Mesendoderm (in vitro differentiated cells): Measurements from ENCODE around the gene TBK1.

Source experiments
- DNase-seq: peaks from one replicate; pipeline ENCODE4 v3.0.0; 2013
- H2AK5ac ChIP-seq: 2 replicates; pipeline ENCODE4 v1.6.1; 2013; ENCODE audit warnings: low read length, inconsistent platforms
- H2BK120ac ChIP-seq: 2 replicates; pipeline ENCODE4 v1.6.1; 2013; ENCODE audit warnings: low read depth, mild to moderate bottlenecking, low read length, moderate library complexity, mixed read lengths
- H2BK15ac ChIP-seq: replicated peaks from 2 replicates; pipeline ENCODE4 v1.6.1; 2013; ENCODE audit warnings: low read depth, mild to moderate bottlenecking, moderate library complexity
- H2BK5ac ChIP-seq: 2 replicates; pipeline ENCODE4 v1.6.1; 2013; ENCODE audit warnings: low read length, inconsistent platforms
- H3K18ac ChIP-seq: 2 replicates; pipeline ENCODE4 v1.6.1; 2013; ENCODE audit warnings: mild to moderate bottlenecking, low read length, mixed read lengths
- H3K23ac ChIP-seq: one replicate; pipeline ENCODE4 v1.6.1; 2013; ENCODE audit warnings: low read length
- H3K27ac ChIP-seq: 2 replicates; pipeline ENCODE4 v1.5.1; 2013; ENCODE audit warnings: low read depth, mild to moderate bottlenecking, inconsistent platforms, low read length, moderate library complexity
- H3K27me3 ChIP-seq: 2 replicates; pipeline ENCODE4 v1.6.1; 2013; ENCODE audit warnings: low read length, control low read depth, mild to moderate bottlenecking, inconsistent platforms; ENCODE audit not compliant: insufficient read depth, poor library complexity
- H3K36me3 ChIP-seq: 2 replicates; pipeline ENCODE4 v1.6.1; 2013; ENCODE audit warnings: low read length, inconsistent platforms; ENCODE audit not compliant: control insufficient read depth, insufficient read depth
- H3K4ac ChIP-seq: one replicate; pipeline ENCODE4 v1.6.1; 2013; ENCODE audit warnings: low read depth, mild to moderate bottlenecking, low read length, moderate library complexity
- H3K4me1 ChIP-seq: 2 replicates; pipeline ENCODE4 v1.6.1; 2013; ENCODE audit warnings: low read depth, low read length, inconsistent platforms; ENCODE audit not compliant: control insufficient read depth
- H3K4me2 ChIP-seq: 2 replicates; pipeline ENCODE4 v1.6.1; 2013; ENCODE audit warnings: low read length
- H3K4me3 ChIP-seq: 2 replicates; pipeline ENCODE4 v1.5.1; 2013; ENCODE audit warnings: mild to moderate bottlenecking, low read length
- H3K56ac ChIP-seq: one replicate; pipeline ENCODE4 v1.6.1; 2013; ENCODE audit warnings: low read length
- H3K79me1 ChIP-seq: 2 replicates; pipeline ENCODE4 v1.6.1; 2013; ENCODE audit warnings: low read length, inconsistent platforms
- H3K79me2 ChIP-seq: 2 replicates; pipeline ENCODE4 v1.6.1; 2013; ENCODE audit warnings: mild to moderate bottlenecking, low read length; ENCODE audit not compliant: control insufficient read depth, insufficient read depth
- H3K9ac ChIP-seq: 2 replicates; pipeline ENCODE4 v1.6.1; 2013; ENCODE audit warnings: low read length, inconsistent platforms
- H4K5ac ChIP-seq: one replicate; pipeline ENCODE4 v1.6.1; 2013; ENCODE audit warnings: low read length
- H4K8ac ChIP-seq: one replicate; pipeline ENCODE4 v1.6.1; 2013; ENCODE audit warnings: low read depth, mild to moderate bottlenecking, control low read depth, low read length, moderate library complexity
- WGBS: extraction: QIAGEN DNeasy Blood & Tissue Kit; methylation state at CpG from one replicate; pipeline ENCODE4 v1.1.7; 2013; ENCODE audit warnings: low lambda C conversion rate, missing lambda C conversion rate; ENCODE audit not compliant: insufficient coverage; ENCODE audit errors: extremely low coverage; 5-methylcytosine and 5-hydroxymethylcytosine counted together

The TBK1 gene

GRCh38 chr12:64461634-64462414 lies 9.9 kb downstream of the TBK1 start:
- no peak for DNase-seq
- Histone ChIP-seq H3K4me1 (peaks cover 3% of the 10 kb centered on the region), H2BK120ac (no peak overlapping the region), H3K4ac (no peak overlapping the region), H3K18ac (no peak overlapping the region), H3K4me2 (no peak overlapping the region), H2BK15ac (no peak overlapping the region), H3K23ac (no peak overlapping the region), H3K27me3 (no peaks in the 10 kb centered on the region), H2AK5ac (no peak overlapping the region), H3K36me3 (peaks cover 1% of the 10 kb centered on the region), H3K79me1 (peaks cover 7% of the 10 kb centered on the region), H2BK5ac (no peak overlapping the region), H3K4me3 (no peak overlapping the region), H4K8ac (no peak overlapping the region), H4K5ac (no peak overlapping the region), H3K9ac (no peak overlapping the region), H3K27ac (no peak overlapping the region), H3K79me2 (peaks cover 9% of the 10 kb centered on the region), H3K56ac (no peak overlapping the region)
- WGBS = no CpG with 5 or more reads among the region's 2 CpGs

- Histone ChIP-seq H3K27ac (no peak overlapping the region), H3K23ac (no peak overlapping the region), H3K4me2 (no peak overlapping the region), H3K4me3 (no peak overlapping the region), H3K27me3 (no peaks in the 10 kb centered on the region), H3K4me1 (no peaks in the 10 kb centered on the region), H3K9ac (no peak overlapping the region), H2BK5ac (no peak overlapping the region), H3K36me3 (peaks cover 2% of the 10 kb centered on the region), H3K79me2 (no peaks in the 10 kb centered on the region), H3K18ac (no peak overlapping the region), H4K8ac (no peak overlapping the region), H2BK120ac (no peak overlapping the region), H3K4ac (no peak overlapping the region), H2BK15ac (no peak overlapping the region), H3K56ac (no peak overlapping the region), H3K79me1 (peaks cover 2% of the 10 kb centered on the region), H2AK5ac (no peak overlapping the region), H4K5ac (no peak overlapping the region)
- DNase-seq = no peak
These were observed 14.3 kb downstream of the TBK1 start for GRCh38 chr12:64466178-64466577.

GRCh38 chr12:64468966-64469365 lies 17.0 kb downstream of the TBK1 start:
- H3K79me2 ChIP-seq = no peaks in the 10 kb centered on the region
- H3K18ac ChIP-seq = no peak overlapping the region
- H2BK15ac ChIP-seq = no peak overlapping the region
- H3K79me1 ChIP-seq = no peaks in the 10 kb centered on the region
- no peak overlapping the region for H3K4ac ChIP-seq
- H3K27ac ChIP-seq = no peak overlapping the region
- no peaks in the 10 kb centered on the region for H3K4me1 ChIP-seq
- no peak overlapping the region for H2AK5ac ChIP-seq
- no peak overlapping the region for H3K23ac ChIP-seq
- no peak overlapping the region for H4K5ac ChIP-seq
- peaks cover 2% of the 10 kb centered on the region for H3K36me3 ChIP-seq
- no peak overlapping the region for H3K4me3 ChIP-seq
- H3K9ac ChIP-seq = no peak overlapping the region
- H2BK5ac ChIP-seq = no peak overlapping the region
- WGBS = no CpG with 5 or more reads among the region's 5 CpGs
- no peak overlapping the region for H3K4me2 ChIP-seq
- H2BK120ac ChIP-seq = no peak overlapping the region
- no peak for DNase-seq
- H3K56ac ChIP-seq = no peak overlapping the region
- H3K27me3 ChIP-seq = no peaks in the 10 kb centered on the region
- no peak overlapping the region for H4K8ac ChIP-seq

DNA sequence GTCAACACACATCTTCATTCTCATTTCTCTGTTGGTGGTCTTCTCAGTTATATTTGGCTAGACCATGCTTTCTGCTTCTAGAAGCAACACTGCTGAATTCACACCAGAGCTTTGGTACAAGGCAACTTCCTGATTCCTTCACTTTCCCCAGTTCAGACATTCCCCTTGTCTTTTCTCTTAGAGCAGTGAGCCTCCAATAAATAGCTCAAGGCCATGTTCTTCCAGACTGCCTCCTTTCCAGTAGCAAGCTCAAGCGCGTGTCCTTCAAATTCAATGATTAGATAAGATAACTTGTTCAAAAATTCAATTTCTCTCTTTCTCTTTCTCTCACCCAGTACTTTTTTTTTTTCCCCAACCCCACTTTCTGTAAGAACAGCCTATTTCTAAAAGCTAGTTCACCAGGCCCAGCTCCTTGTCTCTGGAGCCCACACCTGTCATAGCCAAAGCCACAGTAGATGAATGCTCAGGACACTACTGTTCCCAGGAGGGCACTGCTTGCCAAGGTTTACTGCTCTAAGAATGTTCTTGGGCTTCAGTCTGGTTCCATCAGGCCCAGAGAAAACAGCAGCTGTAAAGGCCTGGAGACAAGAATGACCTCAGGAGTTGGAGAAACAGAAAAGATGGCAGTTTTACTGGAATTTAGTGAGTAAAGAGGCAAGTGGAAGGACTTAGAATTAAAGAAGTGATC lies 17.7 kb downstream of the TBK1 start:
- no peak overlapping the region for H3K9ac ChIP-seq
- no CpG with 5 or more reads among the region's 2 CpGs for WGBS
- H2BK5ac ChIP-seq = no peak overlapping the region
- H2BK120ac ChIP-seq = no peak overlapping the region
- no peak overlapping the region for H3K27ac ChIP-seq
- no peak overlapping the region for H3K56ac ChIP-seq
- no peak overlapping the region for H3K23ac ChIP-seq
- H2AK5ac ChIP-seq = no peak overlapping the region
- H3K79me1 ChIP-seq = no peaks in the 10 kb centered on the region
- no peak overlapping the region for H2BK15ac ChIP-seq
- H3K4me1 ChIP-seq = no peaks in the 10 kb centered on the region
- H4K5ac ChIP-seq = no peak overlapping the region
- H3K4me2 ChIP-seq = no peak overlapping the region
- H3K79me2 ChIP-seq = no peaks in the 10 kb centered on the region
- H3K27me3 ChIP-seq = no peaks in the 10 kb centered on the region
- H4K8ac ChIP-seq = no peak overlapping the region
- no peak overlapping the region for H3K4ac ChIP-seq
- H3K4me3 ChIP-seq = no peak overlapping the region
- H3K36me3 ChIP-seq = peaks cover 2% of the 10 kb centered on the region
- DNase-seq = no peak
- no peak overlapping the region for H3K18ac ChIP-seq

- no peak overlapping the region for H2BK120ac ChIP-seq
These were observed 18.6 kb downstream of the TBK1 start for GRCh38 chr12:64470495-64470894.

More at GRCh38 chr12:64470495-64470894, 18.6 kb downstream of the TBK1 start:
- H3K56ac ChIP-seq = no peak overlapping the region
- H3K9ac ChIP-seq = no peak overlapping the region
- H3K79me1 ChIP-seq = no peaks in the 10 kb centered on the region
- WGBS = no CpG with 5 or more reads among the region's 2 CpGs
- no peak overlapping the region for H3K27ac ChIP-seq
- no peaks in the 10 kb centered on the region for H3K79me2 ChIP-seq
- no peak overlapping the region for H3K18ac ChIP-seq
- no peak overlapping the region for H3K4ac ChIP-seq
- H3K23ac ChIP-seq = no peak overlapping the region
- no peak overlapping the region for H4K5ac ChIP-seq
- DNase-seq = no peak
- H3K27me3 ChIP-seq = no peaks in the 10 kb centered on the region
- H3K4me3 ChIP-seq = no peak overlapping the region
- H3K36me3 ChIP-seq = peaks cover 4% of the 10 kb centered on the region
- no peak overlapping the region for H2BK15ac ChIP-seq
- no peak overlapping the region for H4K8ac ChIP-seq
- H3K4me2 ChIP-seq = no peak overlapping the region
- H2BK5ac ChIP-seq = no peak overlapping the region
- H3K4me1 ChIP-seq = no peaks in the 10 kb centered on the region
- H2AK5ac ChIP-seq = no peak overlapping the region
